K562 treated with DMSO at 1 percent for 12 hours (cell line): ENCODE measurements around the gene SF3B5. TPM values are rescaled to one million over a fixed set of nuclear protein-coding genes. Genes with fewer than 3 reads are reported as not detected.

Experiments used
- total RNA-seq: library from RNA; unstranded; fragments of 300-600 nt; gene quantifications from 2 replicates; pipeline ENCODE4 v1.2.3, GENCODE V29; 2022; ENCODE audit not compliant: insufficient read depth

The SF3B5 gene
- 454 and 671 TPM in 2 replicates for total RNA-seq

DNA sequence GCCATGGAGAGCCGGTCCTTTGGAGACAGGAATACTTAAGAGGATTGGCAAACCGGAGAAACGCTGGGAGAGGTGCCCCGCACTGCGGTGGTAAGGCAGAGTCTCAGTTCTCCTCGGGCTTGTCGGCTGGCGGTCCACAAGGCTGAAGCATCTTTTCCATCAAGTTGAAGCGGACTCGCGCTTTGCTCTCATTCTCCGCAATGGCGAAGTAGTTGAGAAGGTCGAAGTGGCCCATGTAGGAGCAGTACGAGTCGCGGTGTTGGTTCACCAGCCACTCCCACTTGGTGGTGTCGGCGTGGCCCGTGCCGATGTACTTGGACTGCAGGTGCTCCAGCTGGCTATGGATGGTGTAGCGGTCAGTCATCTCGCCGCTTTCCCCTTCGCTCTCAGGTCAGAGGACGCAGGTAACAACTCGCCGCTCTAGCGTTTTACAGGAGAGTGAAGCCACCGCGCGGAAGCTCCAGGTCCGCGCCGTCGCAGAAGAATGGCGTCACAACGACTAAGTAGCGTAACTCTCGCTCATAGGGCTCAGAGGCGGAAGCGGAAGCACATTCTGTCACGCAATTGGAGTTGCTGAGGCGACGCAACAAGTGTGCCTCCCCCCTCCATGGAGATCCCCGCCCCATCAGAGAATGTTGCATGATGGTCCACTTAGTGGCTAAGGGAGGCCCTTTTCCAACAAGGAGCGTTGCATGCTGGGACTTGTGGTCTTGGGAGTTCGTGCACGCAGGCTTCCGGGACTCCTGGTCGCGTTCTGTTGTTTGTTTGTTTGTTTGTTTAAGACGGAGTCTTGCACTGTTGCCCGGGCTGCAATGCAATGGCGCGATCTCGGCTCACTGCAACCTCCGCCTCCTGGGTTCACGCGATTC lies at the start of gene SF3B5:
SF3B5 (minus strand) TSS at position 440 of the 869 bp plus-strand sequence; CDS start at position 364, 76 bp downstream.

Other genes starting within 250 kb of the SF3B5 start
- not detected in 2 replicates for gene ZC2HC1B, start 231.1 kb downstream of the SF3B5 start, total RNA-seq
- gene PLAGL1, start 87.3 kb downstream of the SF3B5 start, total RNA-seq = 12.4 and 30.7 TPM in 2 replicates
- gene STX11, start 54.9 kb upstream of the SF3B5 start, total RNA-seq = 1.2 and 1.3 TPM in 2 replicates
- gene UTRN, start 189.8 kb upstream of the SF3B5 start, total RNA-seq = 0.68 and 6.7 TPM in 2 replicates